MM.1S (cell line): ENCODE measurements around the gene KCNK2.

Experiments used
- DNase-seq: peaks from one replicate; pipeline ENCODE4 v3.0.0-alpha.2; 2015
- H2AFZ ChIP-seq: fragments of 300-600 bp; sonication (generic); 2 replicates; pipeline ENCODE4 v1.6.0; 2016; ENCODE audit warnings: antibody characterized with exemption, low read length
- H3F3A ChIP-seq: fragments of 300-600 bp; sonication (generic); 2 replicates; pipeline ENCODE4 v1.6.1; 2016; ENCODE audit warnings: mild to moderate bottlenecking, antibody characterized with exemption, low read length, moderate library complexity, mixed read lengths; ENCODE audit not compliant: insufficient read depth
- H3K27ac ChIP-seq: fragments of 300-600 bp; sonication (generic); 2 replicates; pipeline ENCODE4 v1.5.1; 2016; ENCODE audit warnings: mild to moderate bottlenecking, low read length
- H3K27me3 ChIP-seq: fragments of 300-600 bp; sonication (generic); replicated peaks from 2 replicates; pipeline ENCODE4 v1.6.0; 2016; ENCODE audit warnings: low read length; ENCODE audit not compliant: insufficient read depth
- H3K36me3 ChIP-seq: fragments of 300-600 bp; sonication (generic); replicated peaks from 2 replicates; pipeline ENCODE4 v1.6.1; 2016; ENCODE audit warnings: mild to moderate bottlenecking, low read length, mixed read lengths; ENCODE audit not compliant: insufficient read depth
- H3K4me1 ChIP-seq: fragments of 300-600 bp; sonication (generic); 2 replicates; pipeline ENCODE4 v1.6.1; 2016; ENCODE audit warnings: low read length, mixed read lengths
- H3K4me2 ChIP-seq: fragments of 300-600 bp; sonication (generic); 2 replicates; pipeline ENCODE4 v1.6.0; 2016; ENCODE audit warnings: low read depth, low read length
- H3K4me3 ChIP-seq: fragments of 300-600 bp; sonication (generic); 2 replicates; pipeline ENCODE4 v1.5.1; 2016; ENCODE audit warnings: low read length, mixed read lengths
- H3K79me2 ChIP-seq: fragments of 300-600 bp; sonication (generic); 2 replicates; pipeline ENCODE4 v1.6.1; 2016; ENCODE audit warnings: mixed run types, low read length, mixed read lengths
- H3K9ac ChIP-seq: fragments of 300-600 bp; sonication (generic); 2 replicates; pipeline ENCODE4 v1.6.1; 2016; ENCODE audit warnings: low read length, mixed read lengths
- H3K9me2 ChIP-seq: fragments of 300-600 bp; sonication (generic); replicated peaks from 2 replicates; pipeline ENCODE4 v1.6.1; 2016; ENCODE audit warnings: mild to moderate bottlenecking, low read length, mixed read lengths; ENCODE audit not compliant: insufficient read depth
- H3K9me3 ChIP-seq: fragments of 300-600 bp; sonication (generic); replicated peaks from 2 replicates; pipeline ENCODE4 v1.6.1; 2016; ENCODE audit warnings: mild to moderate bottlenecking, low read length, mixed read lengths; ENCODE audit not compliant: insufficient read depth
- H4K20me1 ChIP-seq: fragments of 300-600 bp; sonication (generic); 2 replicates; pipeline ENCODE4 v1.6.1; 2016; ENCODE audit warnings: mild to moderate bottlenecking, low read length, moderate library complexity, mixed read lengths; ENCODE audit not compliant: insufficient read depth
- EZH2 ChIP-seq: fragments of 300-600 bp; sonication (generic); optimal IDR thresholded peaks from 2 replicates; pipeline ENCODE3; 2017; ENCODE audit warnings: low read depth, mild to moderate bottlenecking, antibody characterized with exemption, low read length, mixed read lengths
- EZH2phosphoT487 ChIP-seq: fragments of 300-600 bp; sonication (generic); IDR thresholded peaks from 2 replicates; pipeline ENCODE4 v1.6.1; 2018; ENCODE audit warnings: antibody characterized with exemption, low read length
- TF ChIP-seq, protein P1 (sequence below): fragments of 300-600 bp; sonication (generic); IDR thresholded peaks from 2 replicates; pipeline ENCODE4 v1.5.1; 2016; ENCODE audit warnings: antibody characterized with exemption, low read length, mixed read lengths

The KCNK2 gene

DNA sequence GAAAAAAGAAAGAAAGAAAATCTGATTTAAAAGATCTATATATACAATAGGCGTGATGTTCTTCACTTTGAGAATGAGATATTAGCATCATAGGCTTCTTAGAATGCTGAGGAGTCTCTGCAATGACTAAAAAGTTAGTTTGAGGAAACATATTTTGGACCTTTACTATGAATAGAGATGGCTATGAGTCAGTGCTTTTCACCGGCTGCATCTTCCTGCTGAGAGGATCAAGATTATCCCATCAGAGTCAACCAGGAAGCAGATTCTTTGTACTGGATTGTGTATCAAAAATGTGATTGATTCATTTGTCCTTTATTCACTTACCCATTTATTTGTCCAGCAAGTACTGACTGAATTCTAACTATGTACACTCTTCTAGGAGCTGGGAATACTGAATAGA, 144.2 kb downstream of the KCNK2 start:
- no peak overlapping the region for H3K4me2 ChIP-seq
- H4K20me1 ChIP-seq: no peaks in the 10 kb centered on the region
- no peaks in the 10 kb centered on the region for H3K79me2 ChIP-seq
- no peaks in the 10 kb centered on the region for H3K9me3 ChIP-seq
- H3K4me1 ChIP-seq: no peaks in the 10 kb centered on the region
- H3K27me3 ChIP-seq: no peaks in the 10 kb centered on the region
- H3K9ac ChIP-seq: no peak overlapping the region
- no peak for DNase-seq
- H3K4me3 ChIP-seq: no peak overlapping the region
- no peaks in the 10 kb centered on the region for H3K9me2 ChIP-seq
- no peak overlapping the region for H3K27ac ChIP-seq
- TF ChIP-seq EZH2phosphoT487 (no peak), EZH2 (no peak)
- TF ChIP-seq, protein P1, sequence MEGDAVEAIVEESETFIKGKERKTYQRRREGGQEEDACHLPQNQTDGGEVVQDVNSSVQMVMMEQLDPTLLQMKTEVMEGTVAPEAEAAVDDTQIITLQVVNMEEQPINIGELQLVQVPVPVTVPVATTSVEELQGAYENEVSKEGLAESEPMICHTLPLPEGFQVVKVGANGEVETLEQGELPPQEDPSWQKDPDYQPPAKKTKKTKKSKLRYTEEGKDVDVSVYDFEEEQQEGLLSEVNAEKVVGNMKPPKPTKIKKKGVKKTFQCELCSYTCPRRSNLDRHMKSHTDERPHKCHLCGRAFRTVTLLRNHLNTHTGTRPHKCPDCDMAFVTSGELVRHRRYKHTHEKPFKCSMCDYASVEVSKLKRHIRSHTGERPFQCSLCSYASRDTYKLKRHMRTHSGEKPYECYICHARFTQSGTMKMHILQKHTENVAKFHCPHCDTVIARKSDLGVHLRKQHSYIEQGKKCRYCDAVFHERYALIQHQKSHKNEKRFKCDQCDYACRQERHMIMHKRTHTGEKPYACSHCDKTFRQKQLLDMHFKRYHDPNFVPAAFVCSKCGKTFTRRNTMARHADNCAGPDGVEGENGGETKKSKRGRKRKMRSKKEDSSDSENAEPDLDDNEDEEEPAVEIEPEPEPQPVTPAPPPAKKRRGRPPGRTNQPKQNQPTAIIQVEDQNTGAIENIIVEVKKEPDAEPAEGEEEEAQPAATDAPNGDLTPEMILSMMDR: no peak
- no peaks in the 10 kb centered on the region for H3K36me3 ChIP-seq
- H3F3A ChIP-seq: no peaks in the 10 kb centered on the region
- no peak overlapping the region for H2AFZ ChIP-seq

DNA sequence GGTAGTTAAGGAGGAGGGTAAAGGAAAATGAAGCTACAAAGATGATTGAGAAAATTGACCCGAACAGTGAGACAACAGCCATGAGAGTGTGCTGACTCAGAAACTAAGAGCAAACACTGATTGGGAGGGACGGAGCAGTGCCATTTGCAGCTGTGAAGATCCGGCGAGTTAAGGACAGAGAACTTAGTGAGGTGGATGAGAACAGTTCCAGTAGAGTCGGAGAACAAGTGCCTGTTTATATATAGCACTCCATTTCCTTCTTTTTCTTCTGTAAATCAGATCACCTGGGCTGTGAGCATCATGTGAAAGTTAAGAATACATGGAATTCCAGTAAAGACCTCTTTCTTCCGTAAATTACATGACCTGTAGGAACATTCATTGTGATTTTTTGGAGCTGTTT, 145.7 kb downstream of the KCNK2 start:
- H2AFZ ChIP-seq: no peak overlapping the region

DNA sequence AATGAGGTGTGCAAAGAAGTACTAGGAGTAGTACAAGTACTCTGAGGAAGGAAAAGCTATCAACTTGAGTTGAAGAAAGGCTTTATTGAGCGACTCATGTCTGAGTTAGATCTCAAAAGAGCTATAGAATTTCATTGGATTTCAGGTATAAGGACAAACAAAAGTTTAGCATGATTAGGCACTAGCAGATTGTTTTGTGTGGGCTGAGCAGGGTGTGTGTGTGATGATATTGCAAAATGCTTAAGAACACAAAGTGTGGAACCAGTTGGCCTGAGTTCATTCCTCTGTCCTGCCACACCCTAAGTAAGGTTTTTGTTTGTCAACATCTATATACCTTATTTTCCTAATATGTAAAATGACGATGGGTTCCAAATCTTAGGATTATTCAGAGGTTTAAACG, 158.9 kb downstream of the KCNK2 start:
- no peaks in the 10 kb centered on the region for H3K79me2 ChIP-seq
- H3K9ac ChIP-seq: no peak overlapping the region
- H3K27ac ChIP-seq: no peak overlapping the region
- H2AFZ ChIP-seq: no peak overlapping the region
- DNase-seq: no peak
- no peaks in the 10 kb centered on the region for H3K4me1 ChIP-seq
- no peaks in the 10 kb centered on the region for H3K9me2 ChIP-seq
- TF ChIP-seq EZH2: no peak
- TF ChIP-seq EZH2phosphoT487: no peak
- TF ChIP-seq, protein P1: no peak
- H4K20me1 ChIP-seq: no peaks in the 10 kb centered on the region
- no peaks in the 10 kb centered on the region for H3K9me3 ChIP-seq
- H3K4me3 ChIP-seq: no peak overlapping the region
- no peaks in the 10 kb centered on the region for H3K27me3 ChIP-seq
- H3K4me2 ChIP-seq: no peak overlapping the region
- no peaks in the 10 kb centered on the region for H3K36me3 ChIP-seq
- no peaks in the 10 kb centered on the region for H3F3A ChIP-seq

More for the DNA sequence above, 145.7 kb downstream of the KCNK2 start:
- Histone ChIP-seq H3K36me3 (no peaks in the 10 kb centered on the region), H3K9me2 (no peaks in the 10 kb centered on the region), H3K27ac (no peak overlapping the region), H3K9ac (no peak overlapping the region), H3F3A (no peaks in the 10 kb centered on the region), H3K4me3 (no peak overlapping the region), H3K79me2 (no peaks in the 10 kb centered on the region), H3K27me3 (no peaks in the 10 kb centered on the region), H4K20me1 (no peaks in the 10 kb centered on the region), H3K9me3 (no peaks in the 10 kb centered on the region), H3K4me2 (no peak overlapping the region), H3K4me1 (no peaks in the 10 kb centered on the region)
- no peak for DNase-seq
- TF ChIP-seq EZH2 (no peak), EZH2phosphoT487 (no peak)
- TF ChIP-seq, protein P1: no peak
